Body of pancreas (tissue), 4 donors: ENCODE measurements around the gene NYAP1. TPM values are rescaled to one million over a fixed set of nuclear protein-coding genes. Genes with fewer than 3 reads are reported as not detected.
"Not testable (repeated sequence)": the region's sequence is repeated elsewhere in the genome, so short reads cannot be mapped to it uniquely, and the experiment has no call there.

Experiments used
- ATAC-seq: fragments of 150-250 bp; one replicate; pipeline ENCODE4 v1.9.1; 2016
- DNase-seq, 4 donors: peaks; one replicate each; pipeline ENCODE4 v3.0.0-alpha.2; 2019
- H3K27ac ChIP-seq, 4 donors: fragments of 200-600 bp; sonication (generic); 1 replicate in 3 of 4; 2 replicates in 1 of 4; pipeline versions ENCODE4 v1.5.1 to v1.6.1; 2016 to 2019; ENCODE audit warnings: mild to moderate bottlenecking in 1 of 4, mixed read lengths in 1 of 4, moderate library complexity in 1 of 4
- H3K27me3 ChIP-seq, 2 donors: fragments of 200-600 bp; sonication (generic); one replicate each; pipeline ENCODE4 v1.6.0; 2016; ENCODE audit warnings: mild to moderate bottlenecking in 1 of 2
- H3K36me3 ChIP-seq, 2 donors: fragments of 200-600 bp; sonication (generic); replicated peaks in 1 of 2; 2 replicates each; pipeline ENCODE4 v1.5.1; 2016; ENCODE audit warnings: low read depth in 2 of 2; ENCODE audit not compliant: insufficient read depth in 1 of 2
- H3K4me1 ChIP-seq: fragments of 200-600 bp; sonication (generic); one replicate; pipeline ENCODE4 v1.6.0; 2016
- H3K4me3 ChIP-seq, 2 donors: fragments of 200-600 bp; sonication (generic); 1 replicate in 1 of 2; 2 replicates in 1 of 2; pipeline ENCODE4 v1.5.1; 2016 to 2019
- H3K9me3 ChIP-seq, 3 donors: fragments of 200-600 bp; sonication (generic); 1 replicate in 2 of 3; 2 replicates in 1 of 3; pipeline ENCODE4 v1.5.1; 2016
- POLR2A ChIP-seq, 3 donors: fragments of 450-650 bp; IDR thresholded peaks; one replicate each; pipeline ENCODE4 v1.6.1; 2016; ENCODE audit warnings: antibody characterized with exemption in 3 of 3, mild to moderate bottlenecking in 2 of 3
- WGBS, 2 donors: methylation state at CpG; one replicate each; pipeline ENCODE4 v1.1.5; 2017; 5-methylcytosine and 5-hydroxymethylcytosine counted together
- intact Hi-C: fragments of 100-400 bp; cut with DNase I; formaldehyde crosslinking; loops from one replicate; pipeline ENCODE4 v1.15.1; 2023
- total RNA-seq, 2 donors: library from RNA; depleted of rRNA; stranded (reverse); fragments of >200 nt; gene quantifications; one replicate each; pipeline ENCODE4 v1.1.0, GENCODE V29; 2016
- TF ChIP-seq, protein P1 (sequence below), 7 experiments: fragments of 450-650 bp in 4 of 7; fragments of 200-600 bp in 3 of 7; sonication (generic) in 3 of 7; IDR thresholded peaks; one replicate each; pipeline ENCODE4 v1.5.1; 2016 to 2019; ENCODE audit warnings: antibody characterized with exemption in 7 of 7

Gene NYAP1
- total RNA-seq, 2 donors from 2014 or later = 1.0 to 1.3 TPM

DNA sequence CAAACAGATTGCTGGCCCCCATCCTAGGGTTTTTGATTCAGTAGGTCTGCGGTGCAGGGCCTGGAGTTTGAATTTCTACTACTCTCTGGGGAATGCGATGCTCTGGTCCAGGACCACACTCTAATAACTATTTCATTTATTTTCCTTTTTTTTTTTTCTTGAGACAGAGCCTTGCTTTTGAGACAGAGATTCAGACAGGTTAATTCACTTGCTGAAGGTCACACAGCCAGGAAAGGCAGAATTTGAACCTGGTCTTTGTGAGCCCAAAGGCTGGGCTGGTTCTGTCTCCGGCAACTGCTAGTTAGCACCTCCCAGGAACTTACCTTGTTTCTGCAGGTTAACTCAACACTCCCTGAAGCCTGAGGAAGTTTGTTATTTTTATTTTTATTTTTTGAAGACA, 31.2 kb upstream of the NYAP1 start:
- TF ChIP-seq POLR2A (IDR thresholded peaks at IDR 0.05) = no peak
- intact Hi-C loops = no loop called here
- H3K4me1 ChIP-seq = peaks cover 16% of the 10 kb centered on the region
- ATAC-seq (no peak), DNase-seq (no peak)
- no peaks in the 10 kb centered on the region for H3K36me3 ChIP-seq
- H3K27me3 ChIP-seq = no peaks in the 10 kb centered on the region
- H3K27ac ChIP-seq = no peak overlapping the region
- H3K9me3 ChIP-seq = no peaks in the 10 kb centered on the region
- no peak overlapping the region for H3K4me3 ChIP-seq
- 86% methylated on average over 3 of the region's 3 CpGs for WGBS, 2 donors

- H3K4me1 ChIP-seq = peaks cover 16% of the 10 kb centered on the region
- intact Hi-C loops, ATAC-seq, H3K36me3 ChIP-seq, H3K27ac ChIP-seq, H3K4me3 ChIP-seq, H3K27me3 ChIP-seq, H3K9me3 ChIP-seq, DNase-seq: not testable (repeated sequence)
- WGBS, 2 donors = 87 to 95% methylated on average over 8 of the region's 8 CpGs
These were observed 29.9 kb upstream of the NYAP1 start for GRCh38 chr7:100453854-100454253.

DNA sequence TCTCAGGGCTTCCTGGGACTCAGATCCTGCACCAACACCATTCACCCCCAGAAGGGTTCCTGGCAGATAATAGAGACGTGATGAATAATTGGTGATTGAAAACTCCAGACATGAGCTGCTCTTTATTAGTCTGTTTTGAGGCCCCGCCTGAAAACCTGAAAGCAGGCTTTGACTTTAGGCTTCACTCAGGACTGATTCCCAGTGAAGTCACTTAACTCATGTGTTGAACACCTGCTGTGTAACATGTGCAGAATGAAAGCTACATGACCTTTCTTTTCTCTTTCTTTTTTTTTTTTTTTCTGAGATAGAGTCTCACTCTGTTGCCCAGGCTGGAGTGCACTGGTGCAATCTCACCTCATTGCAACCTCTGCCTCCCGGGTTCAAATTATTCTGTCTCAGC, 28.5 kb upstream of the NYAP1 start:
- DNase-seq (no peak), ATAC-seq (no peak)
- H3K4me1 ChIP-seq = peaks cover 9% of the 10 kb centered on the region
- H3K36me3 ChIP-seq = no peaks in the 10 kb centered on the region
- intact Hi-C loops = no loop called here
- H3K27me3 ChIP-seq = no peaks in the 10 kb centered on the region
- WGBS, 2 donors = 76 to 88% methylated on average over 2 to 3 of the region's 3 CpGs
- TF ChIP-seq, protein P1, sequence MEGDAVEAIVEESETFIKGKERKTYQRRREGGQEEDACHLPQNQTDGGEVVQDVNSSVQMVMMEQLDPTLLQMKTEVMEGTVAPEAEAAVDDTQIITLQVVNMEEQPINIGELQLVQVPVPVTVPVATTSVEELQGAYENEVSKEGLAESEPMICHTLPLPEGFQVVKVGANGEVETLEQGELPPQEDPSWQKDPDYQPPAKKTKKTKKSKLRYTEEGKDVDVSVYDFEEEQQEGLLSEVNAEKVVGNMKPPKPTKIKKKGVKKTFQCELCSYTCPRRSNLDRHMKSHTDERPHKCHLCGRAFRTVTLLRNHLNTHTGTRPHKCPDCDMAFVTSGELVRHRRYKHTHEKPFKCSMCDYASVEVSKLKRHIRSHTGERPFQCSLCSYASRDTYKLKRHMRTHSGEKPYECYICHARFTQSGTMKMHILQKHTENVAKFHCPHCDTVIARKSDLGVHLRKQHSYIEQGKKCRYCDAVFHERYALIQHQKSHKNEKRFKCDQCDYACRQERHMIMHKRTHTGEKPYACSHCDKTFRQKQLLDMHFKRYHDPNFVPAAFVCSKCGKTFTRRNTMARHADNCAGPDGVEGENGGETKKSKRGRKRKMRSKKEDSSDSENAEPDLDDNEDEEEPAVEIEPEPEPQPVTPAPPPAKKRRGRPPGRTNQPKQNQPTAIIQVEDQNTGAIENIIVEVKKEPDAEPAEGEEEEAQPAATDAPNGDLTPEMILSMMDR (IDR thresholded peaks at IDR 0.05) = no peak
- no peak for TF ChIP-seq POLR2A (IDR thresholded peaks at IDR 0.05)
- H3K27ac ChIP-seq = no peak overlapping the region
- no peaks in the 10 kb centered on the region for H3K9me3 ChIP-seq
- H3K4me3 ChIP-seq = no peak overlapping the region

DNA sequence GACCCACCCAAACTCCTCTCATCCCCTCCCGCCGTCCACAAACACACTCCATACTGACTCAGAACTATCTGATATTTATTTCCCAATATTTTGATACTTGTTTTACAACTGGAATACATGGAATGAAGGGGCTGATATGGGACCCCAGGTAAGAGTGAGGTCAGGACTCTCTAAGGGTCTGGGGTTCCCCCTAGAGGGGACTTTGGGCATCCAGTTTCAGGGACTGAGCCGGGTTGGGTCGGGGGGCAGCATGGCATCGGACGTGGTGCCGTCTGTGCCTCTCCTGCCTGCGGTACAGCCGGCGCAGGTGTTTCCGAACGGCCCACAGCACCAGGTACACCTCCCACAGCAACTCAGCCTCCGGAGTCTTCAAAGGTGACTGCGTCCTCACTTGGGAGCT, 27.2 kb upstream of the NYAP1 start:
- ATAC-seq = no peak
- no peaks in the 10 kb centered on the region for H3K4me1 ChIP-seq
- H3K4me3 ChIP-seq = no peak overlapping the region
- no peaks in the 10 kb centered on the region for H3K27me3 ChIP-seq
- DNase-seq = no peak
- no peak overlapping the region for H3K27ac ChIP-seq
- no peak for TF ChIP-seq POLR2A (IDR thresholded peaks at IDR 0.05)
- TF ChIP-seq, protein P1 (IDR thresholded peaks at IDR 0.05) = no peak
- no peaks in the 10 kb centered on the region for H3K9me3 ChIP-seq
- 83% methylated on average over 4 to 14 of the region's 14 CpGs for WGBS, 2 donors
- intact Hi-C loops = no loop called here
- no peaks in the 10 kb centered on the region for H3K36me3 ChIP-seq

DNA sequence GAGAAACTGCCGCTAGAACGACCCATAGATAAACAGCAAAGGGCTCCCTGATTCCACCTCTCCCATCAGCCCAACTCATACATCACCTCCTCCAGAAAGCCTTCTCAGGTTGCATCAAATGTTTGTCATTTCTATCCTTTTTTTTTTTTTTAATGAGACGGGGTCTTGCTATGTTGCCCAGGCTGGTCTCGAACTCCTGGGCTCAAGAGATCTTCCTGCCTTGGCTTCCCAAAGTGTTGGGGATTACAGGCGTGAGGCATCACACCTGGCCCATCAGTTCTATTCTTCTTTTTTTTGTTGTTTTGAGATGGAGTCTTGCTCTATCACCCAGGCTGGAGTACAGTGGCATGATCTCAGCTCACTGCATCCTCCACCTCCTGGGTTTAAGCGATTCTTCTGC, 26.7 kb upstream of the NYAP1 start:
- 80 to 88% methylated on average over 6 of the region's 6 CpGs for WGBS, 2 donors
- H3K36me3 ChIP-seq = no peaks in the 10 kb centered on the region
- no peak for TF ChIP-seq POLR2A (IDR thresholded peaks at IDR 0.05)
- TF ChIP-seq, protein P1 (IDR thresholded peaks at IDR 0.05) = no peak

GRCh38 chr7:100464210-100464660, 19.5 kb upstream of the NYAP1 start, which contains the start of gene SPACDR:
Gene SPACDR, minus strand, starts transcription at chr7:100464260. Its CDS starts 235 bp downstream, at chr7:100464025.
- no peak for TF ChIP-seq POLR2A (IDR thresholded peaks at IDR 0.05)
- TF ChIP-seq, protein P1 (IDR thresholded peaks at IDR 0.05) = no peak
- no peaks in the 10 kb centered on the region for H3K27me3 ChIP-seq
- H3K27ac ChIP-seq = peak within 1 kb of the TSS in 2 of 4 donors; percentile 1 to 23
- H3K4me3 ChIP-seq = no peak within 1 kb of the TSS
- 70 to 88% methylated on average over 6 to 7 of the region's 7 CpGs for WGBS, 2 donors
- no peaks in the 10 kb centered on the region for H3K9me3 ChIP-seq
- H3K4me1 ChIP-seq = peaks cover 34% of the 10 kb centered on the region
- intact Hi-C loops = no loop called here
- ATAC-seq (no peak), DNase-seq (no peak)
- H3K36me3 ChIP-seq = no peaks in the 10 kb centered on the region

More for the DNA sequence above, 26.7 kb upstream of the NYAP1 start:
- no peak overlapping the region for H3K4me3 ChIP-seq
- no peak for ATAC-seq
- intact Hi-C loops = no loop called here
- no peaks in the 10 kb centered on the region for H3K9me3 ChIP-seq
- no peaks in the 10 kb centered on the region for H3K4me1 ChIP-seq
- no peaks in the 10 kb centered on the region for H3K27me3 ChIP-seq
- H3K27ac ChIP-seq = no peak overlapping the region
- no peak for DNase-seq
